GM12878 (cell line): ENCODE results near the gene AP3D1. TPM values are rescaled to one million over a fixed set of nuclear protein-coding genes. Genes with fewer than 3 reads are reported as not detected.
A peak's percentile ranks its signal among the peaks of the same experiment; 100 is the strongest.

Source experiments
- ATF7 ChIP-seq: fragments of 450-650 bp; IDR thresholded peaks from 2 replicates; pipeline ENCODE4 v1.6.1; 2016; ENCODE audit warnings: low read depth, mild to moderate bottlenecking
- CHD4 ChIP-seq: fragments of 200-600 bp; sonication (generic); IDR thresholded peaks from 2 replicates; pipeline ENCODE4 v1.6.1; 2016; ENCODE audit warnings: mild to moderate bottlenecking
- CTCF ChIP-seq, 3 experiments: IDR thresholded peaks in 2 of 3; conservative IDR thresholded peaks in 1 of 3; 2 replicates each; pipeline ENCODE4 v1.5.1; 2011; ENCODE audit warnings: low read depth in 3 of 3, low read length in 3 of 3, mild to moderate bottlenecking in 3 of 3, control low read depth in 2 of 3, moderate library complexity in 2 of 3, inconsistent platforms in 1 of 3, mixed read lengths in 1 of 3; ENCODE audit not compliant: control insufficient read depth in 2 of 3, insufficient read depth in 1 of 3; ENCODE audit errors: extremely low read depth in 1 of 3
- EGR1 ChIP-seq, 2 experiments: IDR thresholded peaks; 1 replicate in 1 of 2; 2 replicates in 1 of 2; pipeline ENCODE4 v1.6.1; 2011 to 2012; ENCODE audit warnings: low read depth in 2 of 2, low read length in 2 of 2, borderline replicate concordance in 1 of 2, mild to moderate bottlenecking in 1 of 2, moderate library complexity in 1 of 2
- GABPA ChIP-seq: IDR thresholded peaks from 2 replicates; pipeline ENCODE4 v1.6.1; 2014; ENCODE audit warnings: antibody characterized with exemption, low read depth, mild to moderate bottlenecking, inconsistent platforms
- MAX ChIP-seq: IDR thresholded peaks from 2 replicates; pipeline ENCODE4 v1.6.1; 2012; ENCODE audit warnings: low read depth, low read length, improper control_type of control experiment
- MLLT1 ChIP-seq: fragments of 450-650 bp; IDR thresholded peaks from 2 replicates; pipeline ENCODE4 v1.6.1; 2016; ENCODE audit warnings: mild to moderate bottlenecking
- MTA3 ChIP-seq: IDR thresholded peaks from 2 replicates; pipeline ENCODE4 v1.6.1; 2012; ENCODE audit warnings: low read length, inconsistent platforms, borderline replicate concordance
- MYB ChIP-seq: fragments of 150-350 bp; IDR thresholded peaks from 2 replicates; pipeline ENCODE4 v1.6.1; 2014; ENCODE audit warnings: mild to moderate bottlenecking, low read depth, low read length, borderline replicate concordance
- NBN ChIP-seq: fragments of 450-650 bp; IDR thresholded peaks from 2 replicates; pipeline ENCODE4 v1.6.1; 2016
- NFXL1 ChIP-seq: fragments of 450-650 bp; IDR thresholded peaks from 2 replicates; pipeline ENCODE4 v1.6.1; 2017; ENCODE audit warnings: antibody characterized with exemption, mild to moderate bottlenecking, borderline replicate concordance
- NR2C1 ChIP-seq: fragments of 450-650 bp; IDR thresholded peaks from 2 replicates; pipeline ENCODE4 v1.6.1; 2017; ENCODE audit warnings: antibody characterized with exemption, mild to moderate bottlenecking, moderate library complexity
- NRF1 ChIP-seq: conservative IDR thresholded peaks from 2 replicates; pipeline ENCODE4 v1.6.1; 2011; ENCODE audit warnings: mild to moderate bottlenecking, low read depth, low read length, improper control_type of control experiment
- POLR2AphosphoS2 ChIP-seq: IDR thresholded peaks from 2 replicates; pipeline ENCODE4 v1.6.1; 2011; ENCODE audit warnings: low read depth, mild to moderate bottlenecking, low read length, improper control_type of control experiment, moderate library complexity
- RAD51 ChIP-seq: fragments of 450-650 bp; IDR thresholded peaks from 2 replicates; pipeline ENCODE4 v1.6.1; 2016; ENCODE audit warnings: moderate library complexity, mild to moderate bottlenecking, inconsistent platforms
- RBBP5 ChIP-seq: fragments of 200-600 bp; sonication (generic); conservative IDR thresholded peaks from 2 replicates; pipeline ENCODE4 v1.6.1; 2016
- STAT3 ChIP-seq: IDR thresholded peaks from 2 replicates; pipeline ENCODE4 v1.6.1; 2011; ENCODE audit warnings: low read depth, low read length, improper control_type of control experiment
- TBL1XR1 ChIP-seq: IDR thresholded peaks from 2 replicates; pipeline ENCODE4 v1.6.1; 2012; ENCODE audit warnings: low read depth, low read length, improper control_type of control experiment
- ZNF217 ChIP-seq: fragments of 450-650 bp; IDR thresholded peaks from 2 replicates; pipeline ENCODE4 v1.6.1; 2017; ENCODE audit warnings: antibody characterized with exemption, mild to moderate bottlenecking
- ZSCAN29 ChIP-seq: fragments of 450-650 bp; IDR thresholded peaks from 2 replicates; pipeline ENCODE4 v1.6.1; 2017; ENCODE audit warnings: mild to moderate bottlenecking, moderate library complexity
- polyA plus RNA-seq, 11 experiments: library from polyadenylated mRNA; depleted of rRNA in 4 of 11; unstranded in 6 of 11; stranded (reverse) in 5 of 11; fragments of >200 nt; fragmentation: Nextera tagmentation in 4 of 11; fragmentation: Illumina TruSeq in 1 of 11; extraction: Ambion mirVana in 4 of 11; extraction: Trizol in 1 of 11; gene quantifications; 1 replicate in 1 of 11; 2 replicates in 10 of 11; pipeline versions ENCODE4 v1.2.1 to v1.2.3, GENCODE V29; 2011 to 2016; ENCODE audit warnings: inconsistent platforms in 2 of 11, missing spikeins in 2 of 11, low read depth in 1 of 11
- total RNA-seq, 4 experiments: library from RNA; depleted of rRNA in 3 of 4; stranded (reverse); fragments of >200 nt in 3 of 4; fragmentation: Illumina TruSeq in 1 of 4; extraction: Trizol in 1 of 4; gene quantifications; 2 replicates each; pipeline versions ENCODE4 v1.2.1 to v1.2.3, GENCODE V29; 2013 to 2021
- TF ChIP-seq, protein P1 (sequence below): fragments of 450-650 bp; formaldehyde crosslinking; IDR thresholded peaks from 2 replicates; pipeline ENCODE4 v1.4.0; 2020; ENCODE audit warnings: mild to moderate bottlenecking, moderate library complexity
- TF ChIP-seq, protein P2 (sequence below): IDR thresholded peaks from 2 replicates; pipeline ENCODE4 v1.6.1; 2012; ENCODE audit warnings: low read length, inconsistent platforms

The AP3D1 gene
- total and polyA plus RNA-seq, 10 of the 15 experiments (the other 5 are each of a cell fraction or from before 2014, with no cell fraction given): 1.5 to 108 (median 59.1) TPM

DNA sequence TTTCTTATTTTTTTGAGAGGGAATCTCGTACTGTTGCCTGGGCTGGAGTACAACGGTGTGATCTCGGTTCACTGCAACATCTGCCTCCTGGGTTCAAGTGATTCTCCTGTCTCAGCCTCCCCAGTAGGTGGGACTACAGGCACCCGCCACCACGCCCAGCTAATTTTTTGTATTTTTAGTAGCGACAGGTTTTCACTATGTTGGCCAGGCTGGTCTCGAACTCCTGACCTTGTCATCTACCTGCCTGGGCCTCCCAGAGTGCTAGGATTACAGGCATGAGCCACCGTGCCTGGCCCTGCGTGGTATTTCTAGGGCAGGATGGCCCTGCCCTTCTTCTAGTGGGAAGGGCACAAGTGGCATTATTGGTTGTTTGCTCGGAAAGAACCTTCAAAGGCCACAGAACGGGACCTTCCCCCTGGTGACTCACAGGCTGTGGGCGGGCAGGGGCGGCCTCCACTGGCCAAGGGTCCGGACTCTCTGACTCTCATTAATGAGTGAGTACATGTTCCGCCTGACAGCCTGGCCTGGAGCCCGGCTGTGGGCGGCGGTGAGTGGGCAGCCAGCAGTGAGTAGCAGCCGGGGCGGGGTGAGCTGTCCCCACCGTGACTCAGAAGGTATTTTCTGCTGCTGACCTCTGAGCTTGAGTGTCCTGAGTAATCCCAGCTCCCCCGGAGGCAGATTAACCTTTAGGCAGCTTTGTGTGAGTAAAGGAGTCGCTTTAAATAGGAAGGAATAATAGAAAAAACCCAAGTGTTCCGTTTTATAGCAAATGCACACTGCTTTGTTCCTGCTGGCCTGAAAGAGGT is 17.5 kb upstream of the AP3D1 start (continued):
- peak; percentile 96 for TF ChIP-seq MLLT1
- TF ChIP-seq NR2C1: peak; percentile 74
- peak; percentile 96 for TF ChIP-seq TBL1XR1
- peak in 1 of 2 experiments; percentile 98; a peak in 2 of 3 replicates for TF ChIP-seq EGR1 (IDR thresholded peaks at IDR 0.05; ENCODE audit: borderline replicate concordance in 1 of 2, low read depth in 2 of 2, low read length in 2 of 2)
- no peak; the same call in none of the 2 replicates for TF ChIP-seq POLR2AphosphoS2
- TF ChIP-seq CHD4: no peak
- peak; percentile 96 for TF ChIP-seq ATF7
- TF ChIP-seq ZNF217: peak; percentile 94
- TF ChIP-seq GABPA: 0 out of 2 replicates have a peak, but pooled peaks have one; percentile 14
- 0 out of 6 replicates have a peak, but pooled peaks of 1 of the 3 experiments have one; percentile 14 for TF ChIP-seq CTCF (IDR thresholded peaks at IDR 0.05 in 2 of 3, conservative IDR thresholded peaks at IDR 0.05 in 1 of 3; ENCODE audit: control insufficient read depth in 2 of 3, extremely low read depth in 1 of 3, insufficient read depth in 1 of 3, low read depth in 3 of 3, low read length in 3 of 3)
- no peak for TF ChIP-seq ZSCAN29
- TF ChIP-seq MYB: no peak
- TF ChIP-seq, protein P1, sequence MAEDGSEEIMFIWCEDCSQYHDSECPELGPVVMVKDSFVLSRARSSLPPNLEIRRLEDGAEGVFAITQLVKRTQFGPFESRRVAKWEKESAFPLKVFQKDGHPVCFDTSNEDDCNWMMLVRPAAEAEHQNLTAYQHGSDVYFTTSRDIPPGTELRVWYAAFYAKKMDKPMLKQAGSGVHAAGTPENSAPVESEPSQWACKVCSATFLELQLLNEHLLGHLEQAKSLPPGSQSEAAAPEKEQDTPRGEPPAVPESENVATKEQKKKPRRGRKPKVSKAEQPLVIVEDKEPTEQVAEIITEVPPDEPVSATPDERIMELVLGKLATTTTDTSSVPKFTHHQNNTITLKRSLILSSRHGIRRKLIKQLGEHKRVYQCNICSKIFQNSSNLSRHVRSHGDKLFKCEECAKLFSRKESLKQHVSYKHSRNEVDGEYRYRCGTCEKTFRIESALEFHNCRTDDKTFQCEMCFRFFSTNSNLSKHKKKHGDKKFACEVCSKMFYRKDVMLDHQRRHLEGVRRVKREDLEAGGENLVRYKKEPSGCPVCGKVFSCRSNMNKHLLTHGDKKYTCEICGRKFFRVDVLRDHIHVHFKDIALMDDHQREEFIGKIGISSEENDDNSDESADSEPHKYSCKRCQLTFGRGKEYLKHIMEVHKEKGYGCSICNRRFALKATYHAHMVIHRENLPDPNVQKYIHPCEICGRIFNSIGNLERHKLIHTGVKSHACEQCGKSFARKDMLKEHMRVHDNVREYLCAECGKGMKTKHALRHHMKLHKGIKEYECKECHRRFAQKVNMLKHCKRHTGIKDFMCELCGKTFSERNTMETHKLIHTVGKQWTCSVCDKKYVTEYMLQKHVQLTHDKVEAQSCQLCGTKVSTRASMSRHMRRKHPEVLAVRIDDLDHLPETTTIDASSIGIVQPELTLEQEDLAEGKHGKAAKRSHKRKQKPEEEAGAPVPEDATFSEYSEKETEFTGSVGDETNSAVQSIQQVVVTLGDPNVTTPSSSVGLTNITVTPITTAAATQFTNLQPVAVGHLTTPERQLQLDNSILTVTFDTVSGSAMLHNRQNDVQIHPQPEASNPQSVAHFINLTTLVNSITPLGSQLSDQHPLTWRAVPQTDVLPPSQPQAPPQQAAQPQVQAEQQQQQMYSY (CRISPR knock-in tag): no peak
- no peak for TF ChIP-seq RAD51
- no peak for TF ChIP-seq STAT3
- TF ChIP-seq NRF1: no peak
- no peak for TF ChIP-seq RBBP5
- TF ChIP-seq MTA3: peak; percentile 61; the same call in 1 of the 2 replicates
- TF ChIP-seq NFXL1: no peak
- TF ChIP-seq, protein P2, sequence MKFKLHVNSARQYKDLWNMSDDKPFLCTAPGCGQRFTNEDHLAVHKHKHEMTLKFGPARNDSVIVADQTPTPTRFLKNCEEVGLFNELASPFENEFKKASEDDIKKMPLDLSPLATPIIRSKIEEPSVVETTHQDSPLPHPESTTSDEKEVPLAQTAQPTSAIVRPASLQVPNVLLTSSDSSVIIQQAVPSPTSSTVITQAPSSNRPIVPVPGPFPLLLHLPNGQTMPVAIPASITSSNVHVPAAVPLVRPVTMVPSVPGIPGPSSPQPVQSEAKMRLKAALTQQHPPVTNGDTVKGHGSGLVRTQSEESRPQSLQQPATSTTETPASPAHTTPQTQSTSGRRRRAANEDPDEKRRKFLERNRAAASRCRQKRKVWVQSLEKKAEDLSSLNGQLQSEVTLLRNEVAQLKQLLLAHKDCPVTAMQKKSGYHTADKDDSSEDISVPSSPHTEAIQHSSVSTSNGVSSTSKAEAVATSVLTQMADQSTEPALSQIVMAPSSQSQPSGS: peak; percentile 73
- TF ChIP-seq MAX: peak; percentile 56; the same call in 1 of the 2 replicates
- TF ChIP-seq NBN: peak; percentile 96
